Measurements from ENCODE around the gene SAMD4B.
"Not testable (repeated sequence)": the region's sequence is repeated elsewhere in the genome, so short reads cannot be mapped to it uniquely, and the experiment has no call there.

The SAMD4B gene

GRCh38 chr19:39314016-39314728, 28.0 kb upstream of the SAMD4B start:
- DNase-seq: no peak

GRCh38 chr19:39315933-39316332, 26.3 kb upstream of the SAMD4B start:
- DNase-seq: no peak

- DNase-seq: no peak
Measured at GRCh38 chr19:39316627-39317321, 25.4 kb upstream of the SAMD4B start.

- no peak for DNase-seq
Measured at GRCh38 chr19:39317476-39317875, 24.7 kb upstream of the SAMD4B start.

GRCh38 chr19:39318071-39318470, 24.1 kb upstream of the SAMD4B start:
- no peak for DNase-seq

GRCh38 chr19:39318690-39319089, 23.5 kb upstream of the SAMD4B start:
- no peak for DNase-seq

- no peak for DNase-seq
Measured at GRCh38 chr19:39319098-39319891, 22.9 kb upstream of the SAMD4B start.

- DNase-seq: no peak
Measured at GRCh38 chr19:39319892-39320248, 22.4 kb upstream of the SAMD4B start.

GRCh38 chr19:39321117-39321831, 20.9 kb upstream of the SAMD4B start:
- no peak for DNase-seq

GRCh38 chr19:39321832-39322176, 20.4 kb upstream of the SAMD4B start:
- DNase-seq: no peak

GRCh38 chr19:39324242-39324842, 17.9 kb upstream of the SAMD4B start:
- DNase-seq: no peak

GRCh38 chr19:39325778-39326665, 16.2 kb upstream of the SAMD4B start:
- no peak for DNase-seq

- no peak for DNase-seq
Measured at GRCh38 chr19:39327363-39328045, 14.7 kb upstream of the SAMD4B start.

- DNase-seq: peak; percentile 46
Measured at GRCh38 chr19:39328046-39328705, 14.0 kb upstream of the SAMD4B start.

GRCh38 chr19:39329948-39330347, 12.3 kb upstream of the SAMD4B start:
- DNase-seq: no peak

GRCh38 chr19:39332293-39332692, 9.9 kb upstream of the SAMD4B start:
- DNase-seq: no peak

GRCh38 chr19:39332738-39333137, 9.5 kb upstream of the SAMD4B start:
- DNase-seq: not testable (repeated sequence)

GRCh38 chr19:39333507-39333906, 8.7 kb upstream of the SAMD4B start:
- no peak for DNase-seq

GRCh38 chr19:39334444-39334976, 7.7 kb upstream of the SAMD4B start:
- DNase-seq: no peak

- no peak for DNase-seq
Measured at GRCh38 chr19:39335168-39335548, 7.1 kb upstream of the SAMD4B start.
